Measurements from ENCODE around the gene PLK5.

- TF ChIP-seq, protein P1, sequence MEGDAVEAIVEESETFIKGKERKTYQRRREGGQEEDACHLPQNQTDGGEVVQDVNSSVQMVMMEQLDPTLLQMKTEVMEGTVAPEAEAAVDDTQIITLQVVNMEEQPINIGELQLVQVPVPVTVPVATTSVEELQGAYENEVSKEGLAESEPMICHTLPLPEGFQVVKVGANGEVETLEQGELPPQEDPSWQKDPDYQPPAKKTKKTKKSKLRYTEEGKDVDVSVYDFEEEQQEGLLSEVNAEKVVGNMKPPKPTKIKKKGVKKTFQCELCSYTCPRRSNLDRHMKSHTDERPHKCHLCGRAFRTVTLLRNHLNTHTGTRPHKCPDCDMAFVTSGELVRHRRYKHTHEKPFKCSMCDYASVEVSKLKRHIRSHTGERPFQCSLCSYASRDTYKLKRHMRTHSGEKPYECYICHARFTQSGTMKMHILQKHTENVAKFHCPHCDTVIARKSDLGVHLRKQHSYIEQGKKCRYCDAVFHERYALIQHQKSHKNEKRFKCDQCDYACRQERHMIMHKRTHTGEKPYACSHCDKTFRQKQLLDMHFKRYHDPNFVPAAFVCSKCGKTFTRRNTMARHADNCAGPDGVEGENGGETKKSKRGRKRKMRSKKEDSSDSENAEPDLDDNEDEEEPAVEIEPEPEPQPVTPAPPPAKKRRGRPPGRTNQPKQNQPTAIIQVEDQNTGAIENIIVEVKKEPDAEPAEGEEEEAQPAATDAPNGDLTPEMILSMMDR (conservative IDR thresholded peaks at IDR 0.05 in 1 of 2, IDR thresholded peaks at IDR 0.05 in 1 of 2; ENCODE audit: low read depth in 1 of 2, low read length in 2 of 2) = no peak
- TF ChIP-seq EZH2 (IDR thresholded peaks at IDR 0.05; ENCODE audit: low read length, missing control alignments) = no peak
These were observed 32.7 kb downstream of the PLK5 start for GRCh38 chr19:1556390-1557070.
